K562 treated with DMSO at 1 percent for 48 hours (cell line): ENCODE results near the gene ADCY2. TPM values are rescaled to one million over a fixed set of nuclear protein-coding genes. Genes with fewer than 3 reads are reported as not detected.

ENCODE experiments used
- total RNA-seq: library from RNA; unstranded; fragments of 300-600 nt; gene quantifications from 2 replicates; pipeline ENCODE4 v1.2.3, GENCODE V29; 2022; ENCODE audit warnings: low replicate concordance; ENCODE audit errors: extremely low read depth

Gene ADCY2
- not detected in 2 replicates for total RNA-seq

DNA sequence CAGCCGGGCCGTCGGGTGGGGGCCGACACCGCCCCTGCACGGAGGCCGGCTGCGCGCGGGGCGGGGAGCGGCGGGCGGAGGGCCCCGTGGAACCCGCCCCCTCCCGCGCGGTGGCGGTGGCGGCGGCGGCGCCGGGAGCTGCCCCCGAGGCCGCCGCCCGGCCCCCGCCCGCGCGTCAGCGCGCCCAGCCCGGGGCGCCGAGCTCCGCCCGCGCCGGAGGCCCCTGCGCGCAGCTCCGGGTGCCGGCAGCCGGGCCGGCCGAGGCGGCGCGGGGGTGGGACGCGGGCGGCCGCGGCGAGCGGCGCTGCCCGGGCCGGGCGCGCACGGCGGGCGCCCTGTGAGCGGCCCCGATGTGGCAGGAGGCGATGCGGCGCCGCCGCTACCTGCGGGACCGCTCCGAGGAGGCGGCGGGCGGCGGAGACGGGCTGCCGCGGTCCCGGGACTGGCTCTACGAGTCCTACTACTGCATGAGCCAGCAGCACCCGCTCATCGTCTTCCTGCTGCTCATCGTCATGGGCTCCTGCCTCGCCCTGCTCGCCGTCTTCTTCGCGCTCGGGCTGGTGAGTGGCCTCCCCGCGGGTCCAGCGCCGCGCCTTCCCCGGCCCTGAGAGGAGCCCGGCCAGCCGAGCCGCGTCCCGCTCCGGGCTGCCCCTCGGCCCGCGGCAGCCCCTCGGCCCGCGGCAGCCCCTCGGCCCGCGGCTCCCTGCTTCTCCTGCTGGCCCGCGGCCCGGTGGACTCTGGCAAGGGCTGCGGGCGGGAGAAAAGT lies at the start of gene ADCY2:
TSS of gene ADCY2 (plus strand) at position 192 of the 766 bp plus-strand sequence. CDS start at position 351, 159 bp downstream.

DNA sequence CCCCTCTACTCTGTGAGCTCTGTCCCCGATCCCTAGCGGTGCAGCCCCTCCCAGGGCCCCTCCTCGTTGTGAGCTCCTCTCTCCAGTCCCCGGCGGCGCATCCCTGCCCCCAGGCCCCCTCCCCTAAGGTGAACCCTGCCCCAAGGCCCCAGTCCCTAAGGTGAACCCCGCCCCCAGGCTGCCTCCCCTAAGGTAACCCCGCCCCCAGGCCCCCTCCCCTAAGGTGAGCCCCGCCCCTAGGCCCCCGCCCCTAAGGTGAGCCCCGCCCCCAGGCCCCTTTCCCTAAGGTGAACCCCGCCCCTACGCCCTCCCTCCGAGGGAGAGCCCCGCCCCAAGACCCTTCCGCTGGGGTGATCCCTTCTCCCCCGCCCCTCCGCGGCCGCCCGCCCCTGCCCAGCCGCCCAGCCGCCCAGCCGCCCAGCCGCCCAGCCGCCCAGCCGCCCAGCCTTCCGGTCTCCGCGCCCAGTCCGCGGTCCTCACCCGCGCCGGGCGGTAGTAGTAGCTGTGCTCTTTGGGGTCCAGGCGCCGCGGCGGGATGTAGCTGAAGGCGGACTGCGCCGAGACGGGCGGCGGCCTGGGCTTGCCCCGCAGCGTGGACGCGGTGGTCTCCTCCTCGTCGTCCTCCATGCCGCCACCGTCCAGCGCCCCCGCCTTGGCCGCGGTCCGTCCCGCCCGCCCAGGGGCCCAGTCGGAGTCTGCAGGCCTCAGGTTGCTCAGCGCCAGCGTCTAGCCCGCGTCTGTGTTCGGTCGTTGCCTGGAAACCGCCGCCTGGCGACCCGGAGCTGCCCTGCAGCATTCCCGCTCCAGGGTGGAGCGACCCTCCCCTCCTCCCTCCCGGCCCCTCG lies 454.7 kb downstream of the ADCY2 start, which contains the start of gene CFAP90:
TSS of gene CFAP90 (minus strand) at position 739 of the 845 bp plus-strand sequence. CDS start at position 627, 112 bp downstream.

DNA sequence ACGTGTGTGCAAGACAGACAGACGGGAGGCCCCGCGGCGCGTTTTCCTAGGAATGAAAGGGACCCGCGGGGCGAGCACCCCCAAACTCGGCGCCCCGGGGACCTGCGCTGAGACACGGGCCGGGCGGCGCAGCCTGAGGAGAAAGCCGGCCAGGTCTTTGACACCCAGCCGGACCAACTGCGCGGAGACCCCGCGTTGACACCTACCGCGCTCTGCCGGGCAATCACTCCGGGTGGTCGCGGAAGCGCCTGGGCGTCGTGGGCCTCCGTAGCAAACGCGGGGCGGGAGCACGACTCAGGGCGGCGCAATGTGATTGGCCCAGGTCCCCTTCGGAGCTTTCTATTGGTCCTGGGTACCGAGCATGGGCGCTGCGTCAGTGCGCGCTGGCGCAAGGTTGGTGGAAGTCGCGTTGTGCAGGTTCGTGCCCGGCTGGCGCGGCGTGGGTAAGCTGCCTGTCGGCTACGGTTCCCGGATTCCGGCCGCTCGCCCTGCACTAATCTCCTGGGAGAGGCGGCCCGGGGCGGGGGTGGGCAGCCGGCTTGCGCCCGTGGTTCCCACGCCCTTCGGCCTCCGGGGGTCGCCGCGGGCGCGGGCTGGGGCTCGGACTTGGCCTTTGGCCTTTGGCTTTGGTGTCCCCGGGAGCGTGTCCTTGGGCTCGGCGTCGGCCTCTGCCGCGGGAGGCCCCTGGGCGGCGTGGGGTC lies 473.0 kb downstream of the ADCY2 start, which contains the start of the genes FASTKD3 and MTRR:
TSS of gene FASTKD3 (minus strand) at position 259 of the 701 bp plus-strand sequence. CDS start 948 bp downstream, outside the sequence.
TSS of gene MTRR (plus strand) at position 376 of the 701 bp plus-strand sequence. CDS start 1,647 bp downstream, outside the sequence.

